Stimulated activated CD8-positive, alpha-beta memory T cell treated with anti-CD3 and anti-CD28 coated beads, Interleukin-12 subunit alpha, Interleukin-12 subunit beta, amount 100 ng/mL, for 1 hour (primary cell): ENCODE measurements around the gene MSI2.
"Not testable (repeated sequence)": the region's sequence is repeated elsewhere in the genome, so short reads cannot be mapped to it uniquely, and the experiment has no call there.

ENCODE experiments used
- DNase-seq: peaks from one replicate; pipeline ENCODE4 v3.0.0-alpha.2; 2020; ENCODE audit warnings: low read depth

Gene MSI2

DNA sequence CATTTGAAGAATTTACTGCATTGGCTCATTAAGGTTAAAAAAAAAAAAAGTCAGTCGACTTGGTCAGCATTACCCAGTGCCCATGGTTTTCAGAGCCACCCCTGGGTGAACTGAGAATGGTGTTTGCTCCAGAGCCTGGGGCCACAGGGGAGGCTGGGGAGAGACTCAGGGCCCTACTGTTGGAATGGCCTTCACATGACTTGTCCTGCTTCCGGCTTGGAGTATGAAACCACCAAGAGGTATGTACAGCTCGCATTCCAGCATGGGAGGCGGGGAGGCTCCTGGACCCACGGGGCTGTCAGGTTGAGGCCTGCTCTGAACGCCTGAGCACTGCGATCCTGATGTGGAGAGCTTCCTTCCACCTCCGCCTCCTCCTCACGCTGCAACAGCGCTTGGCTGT is 36.8 kb downstream of the MSI2 start:
- DNase-seq, result no peak

GRCh38 chr17:57294101-57294500 is 37.8 kb downstream of the MSI2 start:
- DNase-seq, result no peak

GRCh38 chr17:57294629-57295501 is 38.5 kb downstream of the MSI2 start:
- DNase-seq, result peak; percentile 12

DNA sequence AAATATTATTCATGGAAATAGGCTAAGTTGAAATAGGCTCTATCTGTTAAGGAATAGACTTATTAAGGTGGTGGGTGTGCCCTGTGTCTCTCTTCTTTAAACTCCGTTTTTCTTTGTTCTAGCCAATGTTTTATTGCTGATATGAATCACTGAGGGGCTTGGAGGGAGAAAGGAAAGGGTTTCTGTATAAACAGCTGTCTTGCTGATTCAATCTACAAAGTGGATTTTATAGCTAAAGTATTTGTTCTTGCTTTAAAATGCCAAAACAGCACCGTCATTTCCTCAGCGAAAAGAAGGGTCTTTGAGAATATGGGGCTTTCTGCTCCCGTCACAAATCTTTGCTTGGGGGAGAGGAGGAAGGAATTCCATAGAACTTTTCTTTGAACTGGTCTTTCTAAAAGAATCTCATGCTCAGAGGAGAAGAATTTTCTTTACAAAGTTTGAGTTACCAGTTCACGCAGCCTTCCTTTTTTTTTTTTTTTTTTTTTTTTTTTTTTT is 39.3 kb downstream of the MSI2 start:
- DNase-seq, result no peak

DNA sequence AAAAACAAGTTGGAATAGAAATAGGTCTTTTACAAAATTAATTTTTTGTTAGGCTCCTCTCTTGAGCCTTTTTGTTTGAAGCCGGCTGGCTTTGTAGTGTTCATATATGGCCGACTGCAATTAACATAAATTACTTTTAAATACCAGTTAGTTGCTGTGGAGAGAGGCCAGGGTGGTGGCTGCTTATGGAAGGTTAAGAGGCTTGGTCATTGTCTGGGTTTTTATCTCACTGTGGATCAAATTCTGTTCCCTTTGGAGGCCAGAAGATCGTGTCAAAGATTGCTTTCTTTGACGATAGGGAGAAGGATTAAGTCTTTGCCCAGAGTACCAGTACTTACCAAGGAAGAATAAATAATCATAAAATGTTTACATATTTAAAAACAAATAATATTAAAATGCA is 39.9 kb downstream of the MSI2 start:
- no peak for DNase-seq

GRCh38 chr17:57299176-57299575 is 42.9 kb downstream of the MSI2 start:
- no peak for DNase-seq

GRCh38 chr17:57300592-57300991 is 44.3 kb downstream of the MSI2 start:
- not testable (repeated sequence) for DNase-seq

DNA sequence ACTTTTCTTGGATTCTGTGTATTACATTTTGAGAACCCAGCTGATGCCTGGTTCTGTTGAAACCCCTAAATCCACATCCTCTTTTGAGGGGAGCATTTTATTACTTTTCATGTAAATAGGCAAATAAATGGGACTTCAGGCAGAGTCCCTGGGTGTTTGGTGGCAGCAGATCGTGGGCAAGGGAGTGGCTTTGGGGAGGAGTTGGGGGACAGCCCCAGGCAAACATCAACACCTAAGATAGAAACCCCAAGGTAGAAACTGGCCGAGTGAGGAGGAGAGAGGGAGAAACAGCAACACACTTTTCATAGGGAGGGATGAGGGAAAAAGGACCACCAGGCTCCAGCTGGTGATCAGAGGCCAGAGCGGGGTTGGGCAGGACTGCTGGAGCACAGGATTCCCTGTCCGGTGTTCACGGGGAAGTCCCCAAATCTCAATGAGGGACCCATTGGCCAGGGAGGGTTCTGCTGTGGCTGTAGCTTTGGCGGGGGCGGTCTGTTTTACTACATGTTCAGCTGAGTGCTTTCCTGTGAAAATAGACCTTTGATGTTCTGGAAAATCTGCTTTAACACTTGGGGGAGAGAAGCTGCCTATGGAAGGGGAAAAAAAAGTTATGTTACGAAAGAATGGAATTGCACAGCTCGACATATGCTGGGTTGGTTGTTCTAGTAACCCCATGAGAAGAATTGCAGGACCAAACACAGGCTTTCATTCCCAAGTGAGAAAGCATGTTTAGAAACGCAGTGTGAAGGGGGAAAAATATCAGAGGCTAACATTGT is 46.6 kb downstream of the MSI2 start:
- no peak for DNase-seq

DNA sequence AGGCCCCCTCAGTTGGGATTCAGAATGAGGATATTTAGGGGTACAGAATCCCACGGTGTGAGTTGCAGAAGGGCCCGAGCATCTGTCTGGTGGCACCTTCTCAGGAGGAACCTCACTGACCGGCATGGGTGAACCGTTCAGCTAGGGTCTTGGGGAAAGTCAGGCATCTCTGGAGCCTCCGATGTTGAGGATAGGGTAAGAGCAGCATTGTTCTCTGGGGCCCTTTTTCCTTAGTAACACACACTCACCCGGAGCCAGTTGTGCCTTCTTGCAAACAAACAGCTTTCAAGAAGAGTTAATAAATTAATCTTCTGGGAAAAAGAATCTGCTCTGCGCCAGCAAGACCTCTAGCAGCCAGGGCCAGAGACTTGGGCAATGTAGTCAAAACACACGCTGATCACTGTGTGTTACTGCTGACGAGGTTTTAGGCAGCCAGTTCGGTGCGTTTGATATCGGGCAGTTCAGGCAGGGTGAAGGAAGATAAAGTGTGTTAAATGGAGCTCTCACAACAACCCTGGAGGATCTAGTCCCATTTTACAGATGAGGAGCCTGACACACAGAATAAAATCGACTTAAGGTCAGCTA is 48.9 kb downstream of the MSI2 start:
- no peak for DNase-seq

DNA sequence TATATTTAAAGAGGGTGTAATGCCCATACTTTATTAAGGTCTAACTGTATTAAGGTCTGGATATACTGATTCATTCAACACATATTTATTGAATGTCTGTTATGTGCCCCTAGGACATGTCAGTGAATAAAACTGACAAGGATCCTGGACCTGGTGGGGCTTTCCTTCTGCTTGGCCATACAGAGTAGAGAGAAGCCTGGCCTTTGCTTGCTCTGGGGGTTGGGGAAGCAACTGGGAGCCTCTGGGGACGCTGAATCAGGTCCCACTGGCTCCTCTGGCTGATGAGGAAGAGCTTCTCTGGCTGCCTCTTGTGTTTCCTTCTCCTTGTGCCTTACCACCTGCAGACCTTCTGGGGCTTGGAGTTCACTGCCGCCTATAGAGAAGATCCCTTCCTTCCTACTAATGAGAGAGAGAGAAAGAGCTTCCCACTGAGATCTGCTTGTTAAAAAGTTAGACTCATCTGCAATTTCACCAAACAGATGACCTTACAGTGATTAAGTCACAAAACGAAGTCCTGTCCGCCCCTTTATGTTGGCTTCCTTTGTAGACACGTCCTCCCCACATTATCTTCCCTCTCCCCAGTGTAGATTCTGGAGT is 49.7 kb downstream of the MSI2 start:
- no peak for DNase-seq

DNA sequence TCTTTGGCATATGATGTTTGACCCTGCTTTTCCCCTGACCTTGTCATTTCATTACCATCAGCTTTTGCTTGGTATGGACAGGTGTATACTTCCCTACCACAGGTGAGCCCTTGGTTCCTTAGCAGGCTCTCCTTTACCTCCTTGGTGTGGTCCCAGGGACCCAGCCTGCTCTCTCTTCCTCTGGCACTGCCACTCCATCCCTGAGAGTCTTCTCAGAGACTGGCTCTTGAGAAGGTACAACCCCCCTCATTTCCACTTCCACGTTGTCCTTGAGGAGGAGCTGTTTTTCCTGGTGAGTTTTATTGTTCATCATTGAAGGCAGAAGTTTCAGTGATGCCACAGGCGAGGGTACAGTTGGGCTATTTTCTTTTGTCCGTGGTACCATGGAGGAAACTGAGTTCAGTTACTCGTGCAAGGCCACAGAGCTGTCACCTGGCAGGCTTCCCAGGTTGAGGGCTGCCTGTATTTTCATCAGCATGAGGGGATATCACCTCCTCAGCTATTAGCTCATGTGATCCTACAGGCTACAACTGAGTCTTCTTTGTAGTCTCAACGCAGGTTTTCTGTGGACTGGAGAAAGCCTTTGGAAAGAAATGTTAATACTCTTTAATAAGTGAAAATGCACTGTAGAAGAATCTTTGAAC is 52.3 kb downstream of the MSI2 start:
- no peak for DNase-seq

GRCh38 chr17:57309479-57309878 is 53.2 kb downstream of the MSI2 start:
- no peak for DNase-seq

- DNase-seq, result no peak
Measured at GRCh38 chr17:57311281-57312216, 55.2 kb downstream of the MSI2 start.

- DNase-seq, result no peak
Measured at GRCh38 chr17:57312242-57312641, 55.9 kb downstream of the MSI2 start.

DNA sequence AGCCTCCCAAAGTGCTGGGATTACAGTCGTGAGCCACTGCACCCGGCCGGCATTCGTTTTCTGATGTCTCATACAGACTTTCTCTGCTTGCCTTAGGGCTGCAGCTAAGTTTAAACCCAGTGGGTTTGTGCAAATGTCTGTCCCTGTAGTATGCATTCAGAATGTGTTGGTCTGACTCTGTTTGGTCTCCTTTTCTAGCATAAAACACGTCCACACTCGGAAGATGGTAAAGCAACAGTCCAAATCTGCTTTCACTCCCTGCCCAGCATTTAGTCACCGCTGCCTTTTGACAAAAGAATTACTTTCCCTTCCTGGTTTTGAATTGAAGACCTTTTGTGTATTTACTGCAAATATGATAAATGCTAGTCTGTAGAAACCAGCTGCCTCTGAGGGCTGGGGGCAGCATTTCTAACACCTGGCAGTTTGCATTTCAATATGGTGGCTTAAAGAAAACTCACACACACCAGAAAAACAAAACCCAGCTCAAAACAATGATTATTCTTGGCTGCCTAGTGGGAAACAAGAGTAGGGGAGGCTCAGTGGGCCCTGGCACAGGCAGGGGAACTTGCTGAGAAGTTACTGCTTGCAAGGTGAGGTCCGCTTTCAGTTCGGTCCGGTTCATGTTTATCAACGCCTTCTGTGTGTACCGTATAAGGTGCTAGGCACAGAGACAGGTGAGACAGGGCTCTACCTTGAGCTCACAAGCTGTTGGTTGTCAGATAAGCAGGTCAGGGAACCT is 56.9 kb downstream of the MSI2 start:
- no peak for DNase-seq

DNA sequence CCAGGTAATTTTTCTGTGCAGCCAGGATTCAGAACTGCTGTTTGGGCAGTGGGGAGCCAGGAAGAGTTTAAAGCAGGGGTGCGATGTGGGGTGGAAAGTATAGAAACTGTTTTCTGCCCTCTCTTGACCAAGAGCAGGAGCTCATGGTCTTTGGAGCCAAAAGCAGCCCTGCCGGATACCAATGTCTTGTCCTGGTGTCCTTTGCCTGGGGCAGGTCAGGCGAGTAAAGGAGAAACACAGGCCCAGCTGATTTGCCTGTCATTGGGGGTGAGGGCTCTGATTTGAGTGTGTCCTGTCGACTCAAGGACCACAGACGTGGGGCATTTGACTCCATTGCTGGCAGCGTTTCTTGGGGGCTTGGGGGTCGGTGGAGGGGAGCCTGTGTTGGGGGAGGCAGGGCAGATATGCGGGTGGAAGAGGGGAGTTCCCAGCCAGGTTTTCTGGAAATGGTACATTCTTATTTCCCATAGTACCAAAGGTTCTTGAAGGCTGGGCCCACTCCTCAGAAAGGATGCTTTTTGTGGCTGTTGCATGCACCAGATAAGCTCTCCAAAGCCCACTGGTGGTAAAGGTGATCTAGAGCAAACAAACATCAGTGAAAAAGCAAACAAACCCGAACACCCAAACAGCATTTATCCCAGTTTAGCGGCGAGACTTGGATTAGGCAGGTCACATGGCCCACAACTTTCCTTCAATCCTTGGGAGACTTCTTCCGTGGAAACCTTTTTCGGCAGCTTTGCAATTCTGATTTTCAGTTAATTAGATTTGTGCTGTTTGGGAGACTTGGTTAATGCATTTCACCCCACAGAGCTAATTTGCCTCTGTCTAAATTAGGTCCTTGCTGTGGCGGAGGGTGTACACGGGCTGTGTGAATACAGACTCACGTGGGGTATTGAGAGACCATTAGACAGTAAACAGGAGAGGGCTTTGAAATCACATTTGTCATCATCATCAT is 59.0 kb downstream of the MSI2 start:
- no peak for DNase-seq

- DNase-seq, result no peak
Measured at GRCh38 chr17:57316361-57316760, 60.0 kb downstream of the MSI2 start.

DNA sequence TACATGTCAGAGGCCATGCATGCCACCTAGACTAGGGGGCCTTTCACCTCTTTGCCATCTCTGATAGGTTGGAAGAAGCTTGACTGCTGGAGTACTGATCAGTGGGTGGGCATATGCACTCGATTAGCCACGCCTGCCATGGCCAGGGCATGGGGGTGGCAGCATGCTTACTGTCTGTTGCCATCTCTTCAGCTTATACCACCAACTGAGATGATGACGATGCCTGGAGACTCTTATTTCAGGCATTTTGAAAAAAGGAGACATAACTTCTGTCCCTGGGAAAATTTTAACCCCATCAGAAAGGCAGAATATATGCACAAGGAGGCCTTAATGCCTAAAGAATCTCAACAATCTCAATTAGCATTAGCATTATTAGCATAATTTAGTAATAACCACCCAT is 60.8 kb downstream of the MSI2 start:
- no peak for DNase-seq

DNA sequence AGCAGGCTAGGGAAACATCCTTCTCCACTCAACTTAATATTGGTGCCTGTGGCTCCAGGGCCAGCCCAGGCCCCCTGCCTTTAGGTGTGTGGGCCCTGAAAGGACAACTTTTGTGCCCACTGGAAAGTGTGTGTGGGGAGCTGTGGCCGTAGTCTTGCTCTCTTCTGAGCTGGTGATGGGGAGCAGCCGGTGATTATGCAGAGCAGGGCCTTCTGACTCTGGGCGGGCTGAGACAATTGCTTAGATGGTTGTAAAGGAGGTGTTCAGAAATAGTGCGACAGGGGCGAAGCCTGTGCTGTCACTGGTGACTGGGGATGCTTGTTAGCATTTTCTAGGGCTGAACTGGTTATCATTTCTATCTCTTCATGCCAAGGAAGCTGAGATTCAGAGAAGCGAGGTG is 62.6 kb downstream of the MSI2 start:
- DNase-seq, result no peak
